AG10803 (cell line): ENCODE data around the gene CYLD.
A peak's percentile ranks its signal among the peaks of the same experiment; 100 is the strongest.

Source experiments
- DNase-seq: peaks from one replicate; pipeline ENCODE4 v3.0.0; 2010; ENCODE audit warnings: low read depth
- H3K4me3 ChIP-seq: 2 replicates; pipeline ENCODE4 v1.5.1; 2011; ENCODE audit warnings: mild to moderate bottlenecking, low read length, control low read depth
- TF ChIP-seq, protein P1 (sequence below): conservative IDR thresholded peaks from 2 replicates; pipeline ENCODE4 v1.5.1; 2011; ENCODE audit warnings: mild to moderate bottlenecking, low read length, control low read depth, inconsistent platforms

Gene CYLD

DNA sequence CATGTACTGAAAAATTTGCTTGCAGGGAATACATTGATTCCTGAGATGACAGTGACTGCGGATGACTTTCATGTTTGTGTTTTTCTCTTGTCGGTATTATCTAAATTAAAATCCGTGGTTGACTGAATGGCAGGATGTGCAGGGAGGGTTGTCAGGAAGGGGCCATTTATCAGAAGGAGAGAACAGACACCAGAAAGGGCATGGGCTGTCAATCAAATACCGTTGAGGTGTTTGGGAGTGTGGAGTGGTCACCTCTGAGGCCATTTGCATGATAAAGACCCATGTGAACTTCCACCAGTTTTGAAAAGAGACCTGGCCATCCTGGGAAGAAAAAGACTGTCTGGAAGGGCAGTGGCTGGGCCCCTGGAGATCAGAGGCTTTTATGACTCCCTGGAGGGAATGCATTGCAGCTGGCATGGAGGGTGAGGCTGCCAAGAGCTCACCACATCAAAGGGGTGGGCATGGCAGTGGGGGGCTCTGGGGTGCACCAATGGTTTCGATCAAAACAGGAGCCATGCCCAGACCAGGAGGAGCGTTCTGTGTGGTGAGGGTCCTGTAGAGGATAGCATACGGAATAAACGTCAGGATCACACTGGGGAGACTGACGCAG is 67.1 kb downstream of the CYLD start:
- H3K4me3 ChIP-seq, result no peak overlapping the region
- TF ChIP-seq, protein P1, sequence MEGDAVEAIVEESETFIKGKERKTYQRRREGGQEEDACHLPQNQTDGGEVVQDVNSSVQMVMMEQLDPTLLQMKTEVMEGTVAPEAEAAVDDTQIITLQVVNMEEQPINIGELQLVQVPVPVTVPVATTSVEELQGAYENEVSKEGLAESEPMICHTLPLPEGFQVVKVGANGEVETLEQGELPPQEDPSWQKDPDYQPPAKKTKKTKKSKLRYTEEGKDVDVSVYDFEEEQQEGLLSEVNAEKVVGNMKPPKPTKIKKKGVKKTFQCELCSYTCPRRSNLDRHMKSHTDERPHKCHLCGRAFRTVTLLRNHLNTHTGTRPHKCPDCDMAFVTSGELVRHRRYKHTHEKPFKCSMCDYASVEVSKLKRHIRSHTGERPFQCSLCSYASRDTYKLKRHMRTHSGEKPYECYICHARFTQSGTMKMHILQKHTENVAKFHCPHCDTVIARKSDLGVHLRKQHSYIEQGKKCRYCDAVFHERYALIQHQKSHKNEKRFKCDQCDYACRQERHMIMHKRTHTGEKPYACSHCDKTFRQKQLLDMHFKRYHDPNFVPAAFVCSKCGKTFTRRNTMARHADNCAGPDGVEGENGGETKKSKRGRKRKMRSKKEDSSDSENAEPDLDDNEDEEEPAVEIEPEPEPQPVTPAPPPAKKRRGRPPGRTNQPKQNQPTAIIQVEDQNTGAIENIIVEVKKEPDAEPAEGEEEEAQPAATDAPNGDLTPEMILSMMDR, result no peak
- no peak for DNase-seq

DNA sequence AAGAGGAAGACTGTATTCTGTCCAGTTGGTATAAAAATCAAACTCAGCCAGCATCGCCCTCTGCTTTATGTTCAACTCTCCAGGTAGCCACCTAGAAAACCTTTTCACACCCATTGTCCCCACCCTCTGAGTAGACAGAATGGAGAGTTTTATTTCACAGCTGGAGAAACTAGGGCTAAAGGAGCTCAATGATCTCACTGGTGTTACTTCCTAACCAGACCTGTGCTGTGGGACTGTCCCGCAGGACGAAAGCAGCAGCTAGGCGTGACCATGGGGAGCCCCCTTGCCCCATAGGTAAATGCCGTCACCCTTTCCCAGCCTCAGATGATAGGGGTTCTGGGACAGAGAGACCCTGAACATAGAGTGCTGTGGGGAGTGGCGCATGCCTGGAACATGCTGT is 67.7 kb downstream of the CYLD start:
- TF ChIP-seq, protein P1, result no peak
- H3K4me3 ChIP-seq, result no peak overlapping the region
- DNase-seq, result no peak

DNA sequence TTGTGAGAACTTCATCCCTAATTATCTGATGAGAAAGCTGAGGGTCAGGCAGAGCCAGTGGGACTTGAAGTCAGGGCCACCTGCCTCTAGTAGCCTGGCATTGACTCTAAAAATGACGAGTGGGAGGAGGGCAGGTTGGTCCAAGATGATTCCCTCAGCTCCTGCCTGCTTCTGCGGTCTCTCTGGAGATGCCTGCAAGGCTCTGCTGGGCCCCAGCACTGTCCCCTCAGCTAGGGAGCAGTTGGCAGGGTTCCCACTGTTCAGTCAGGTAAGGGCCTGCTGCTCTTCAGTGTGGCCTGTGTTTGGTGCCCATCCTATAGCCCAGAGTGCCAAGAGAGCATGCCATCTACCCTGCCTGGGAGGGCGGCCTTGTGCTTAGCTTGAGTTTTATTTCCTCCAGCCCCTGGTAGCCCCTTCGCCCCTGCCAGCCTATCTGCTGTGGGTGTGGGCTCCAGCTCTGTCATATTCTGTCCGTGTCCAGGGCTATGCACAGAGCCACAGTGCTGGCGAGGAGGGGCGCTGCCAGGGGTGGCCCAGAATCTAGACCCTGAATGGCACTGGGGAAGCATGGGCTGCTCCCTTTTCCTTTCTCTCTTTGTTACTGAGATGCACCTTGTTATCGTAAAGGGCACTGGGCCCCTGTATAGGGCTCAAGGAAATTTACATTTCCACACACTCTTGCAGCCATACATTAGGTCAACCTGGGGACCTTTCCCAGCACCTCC is 68.5 kb downstream of the CYLD start:
- TF ChIP-seq, protein P1, result no peak
- DNase-seq, result no peak
- H3K4me3 ChIP-seq, result no peak overlapping the region

DNA sequence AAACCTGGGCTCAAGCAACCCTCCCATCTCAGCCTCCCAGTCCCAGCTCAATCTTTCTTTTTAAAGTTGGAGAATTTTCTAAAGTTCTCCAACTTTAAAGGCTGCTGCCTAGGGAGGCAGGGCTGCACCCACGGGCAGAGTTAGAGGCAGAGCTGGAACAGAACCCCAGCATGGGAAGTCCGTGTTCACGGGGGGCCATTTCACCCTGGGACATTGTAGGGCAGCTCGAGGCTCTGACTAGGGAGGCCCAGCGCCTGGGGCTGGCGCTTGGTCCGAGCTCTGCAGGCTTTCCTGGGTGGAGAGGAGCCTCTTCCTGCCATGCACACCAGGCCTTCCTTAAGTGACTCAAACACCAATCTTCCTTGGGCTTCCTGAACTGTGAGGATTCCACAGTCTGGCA is 70.2 kb downstream of the CYLD start:
- H3K4me3 ChIP-seq, result no peak overlapping the region
- TF ChIP-seq, protein P1, result no peak

DNA sequence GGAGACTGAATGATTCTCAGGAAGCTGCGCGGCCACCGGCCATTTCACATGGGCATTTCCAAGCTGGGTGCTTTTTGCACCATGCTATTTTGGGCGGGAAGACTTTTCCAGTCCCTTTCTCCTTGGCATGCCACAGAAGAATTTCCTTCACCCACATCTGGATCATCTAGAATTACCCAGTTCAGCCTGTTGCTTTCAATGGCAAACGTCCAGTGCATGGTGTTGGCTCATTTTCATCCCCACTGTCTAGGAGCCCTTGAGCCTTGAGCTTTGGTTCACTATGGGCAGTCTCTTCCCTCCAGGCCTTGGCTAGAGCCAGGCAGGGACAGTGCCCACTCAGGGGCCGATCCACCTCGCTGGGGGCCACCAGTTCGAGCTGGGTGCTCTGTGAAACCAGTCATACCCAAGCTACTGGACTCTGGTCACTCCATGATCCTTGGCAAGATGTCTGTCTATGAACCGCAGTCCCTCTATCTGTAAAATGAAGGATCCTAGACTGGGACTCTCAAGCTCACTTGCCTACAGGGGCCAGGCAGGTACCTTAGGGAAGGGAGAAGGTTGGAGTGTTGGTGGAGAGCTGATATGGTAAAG is 71.1 kb downstream of the CYLD start:
- no peak overlapping the region for H3K4me3 ChIP-seq
- peak; percentile 15 for DNase-seq
- TF ChIP-seq, protein P1, result no peak

More for the DNA sequence above, 70.2 kb downstream of the CYLD start:
- no peak for DNase-seq

DNA sequence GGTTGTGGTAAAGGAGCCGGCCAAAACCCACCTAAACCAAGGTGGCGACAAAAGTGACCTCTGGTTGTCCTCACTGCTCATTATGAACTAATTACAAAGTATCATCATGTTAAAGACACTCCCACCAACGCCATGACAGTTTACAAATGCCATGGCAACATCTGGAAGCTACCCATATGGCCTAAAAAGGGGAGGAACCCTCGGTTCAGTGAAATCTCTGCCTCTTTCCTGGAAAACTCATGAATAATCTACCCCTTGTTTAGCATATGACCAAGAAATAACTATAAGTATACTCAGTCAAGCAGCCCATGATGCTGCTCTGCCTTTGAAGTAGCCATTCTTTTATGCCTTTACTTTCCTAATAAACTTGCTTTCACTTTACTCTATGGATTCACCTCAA is 72.2 kb downstream of the CYLD start:
- no peak overlapping the region for H3K4me3 ChIP-seq
- TF ChIP-seq, protein P1, result no peak

DNA sequence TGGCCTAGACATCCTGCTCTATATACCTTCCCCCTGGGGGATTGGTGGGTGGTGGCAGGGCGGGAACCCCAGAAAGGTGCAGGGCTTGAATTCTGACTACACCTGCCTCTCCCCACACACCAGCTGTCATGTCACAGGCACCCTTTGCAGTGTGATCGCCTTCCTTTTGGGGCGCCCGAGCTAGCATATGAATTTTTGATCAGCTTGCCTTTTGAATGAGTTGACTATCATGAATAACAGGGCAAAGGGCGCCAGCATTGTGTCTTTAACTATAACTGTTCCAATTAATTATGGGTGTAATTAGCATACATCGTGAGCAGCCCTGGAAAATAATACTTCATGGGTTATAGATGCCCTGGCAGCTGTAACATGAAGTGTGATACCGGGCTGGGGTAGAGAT is 72.7 kb downstream of the CYLD start:
- DNase-seq, result no peak

More for the DNA sequence above, 72.2 kb downstream of the CYLD start:
- DNase-seq, result no peak

More for the DNA sequence above, 72.7 kb downstream of the CYLD start:
- TF ChIP-seq, protein P1, result no peak
- H3K4me3 ChIP-seq, result no peak overlapping the region
